HG03139 (cell line): Measurements from ENCODE around the gene HOXB1.

Experiments
- ATAC-seq: cut with Tn5 transposase; IDR thresholded peaks from one replicate; pipeline ENCODE4 v1.9.1; 2021; ENCODE audit not compliant: unreplicated experiment

HOXB1 gene

GRCh38 chr17:48567646-48568354, 37.0 kb upstream of the HOXB1 start:
- no peak for ATAC-seq

GRCh38 chr17:48567209-48567608, 36.4 kb upstream of the HOXB1 start:
- ATAC-seq, result no peak

- no peak for ATAC-seq
Measured at GRCh38 chr17:48566717-48567116, 35.9 kb upstream of the HOXB1 start.

GRCh38 chr17:48565925-48566710, 35.3 kb upstream of the HOXB1 start:
- ATAC-seq, result no peak

GRCh38 chr17:48565022-48565554, 34.3 kb upstream of the HOXB1 start:
- ATAC-seq, result no peak

- no peak for ATAC-seq
Measured at GRCh38 chr17:48564188-48565021, 33.6 kb upstream of the HOXB1 start.

- no peak for ATAC-seq
Measured at GRCh38 chr17:48563867-48564187, 33.0 kb upstream of the HOXB1 start.

- ATAC-seq, result no peak
Measured at GRCh38 chr17:48563385-48563838, 32.6 kb upstream of the HOXB1 start.

- ATAC-seq, result no peak
Measured at GRCh38 chr17:48562934-48563333, 32.1 kb upstream of the HOXB1 start.

- ATAC-seq, result no peak
Measured at GRCh38 chr17:48561884-48562810, 31.3 kb upstream of the HOXB1 start.

GRCh38 chr17:48559840-48560817, 29.3 kb upstream of the HOXB1 start:
- ATAC-seq, result no peak

- ATAC-seq, result no peak
Measured at GRCh38 chr17:48559122-48559839, 28.5 kb upstream of the HOXB1 start.

GRCh38 chr17:48558831-48559121, 28.0 kb upstream of the HOXB1 start:
- no peak for ATAC-seq

GRCh38 chr17:48558057-48558830, 27.4 kb upstream of the HOXB1 start:
- ATAC-seq, result no peak

- no peak for ATAC-seq
Measured at GRCh38 chr17:48556576-48557401, 26.0 kb upstream of the HOXB1 start.

GRCh38 chr17:48556229-48556575, 25.4 kb upstream of the HOXB1 start:
- ATAC-seq, result no peak
